ENCODE data around the gene MYH14.

MYH14 gene

DNA sequence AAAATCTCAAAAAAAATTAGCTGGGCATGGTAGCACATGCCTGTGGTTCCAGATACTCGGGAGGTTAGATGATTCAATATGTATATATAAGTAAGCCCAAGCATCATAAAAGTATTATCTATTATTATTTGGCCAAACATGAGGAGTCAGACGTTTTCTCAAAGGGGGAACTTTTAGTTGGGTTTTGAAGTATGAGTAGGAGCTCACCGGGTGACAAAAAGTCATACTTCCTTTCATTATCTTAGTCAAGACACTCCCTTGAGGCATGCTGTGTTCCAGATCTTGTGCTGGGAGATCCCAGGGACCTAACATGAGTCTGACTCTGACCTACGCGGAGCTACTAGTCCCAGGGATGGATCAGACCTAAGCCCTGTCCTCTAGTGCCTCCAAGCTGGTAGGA, 8.2 kb upstream of the MYH14 start:
- DNase-seq, result no peak

DNA sequence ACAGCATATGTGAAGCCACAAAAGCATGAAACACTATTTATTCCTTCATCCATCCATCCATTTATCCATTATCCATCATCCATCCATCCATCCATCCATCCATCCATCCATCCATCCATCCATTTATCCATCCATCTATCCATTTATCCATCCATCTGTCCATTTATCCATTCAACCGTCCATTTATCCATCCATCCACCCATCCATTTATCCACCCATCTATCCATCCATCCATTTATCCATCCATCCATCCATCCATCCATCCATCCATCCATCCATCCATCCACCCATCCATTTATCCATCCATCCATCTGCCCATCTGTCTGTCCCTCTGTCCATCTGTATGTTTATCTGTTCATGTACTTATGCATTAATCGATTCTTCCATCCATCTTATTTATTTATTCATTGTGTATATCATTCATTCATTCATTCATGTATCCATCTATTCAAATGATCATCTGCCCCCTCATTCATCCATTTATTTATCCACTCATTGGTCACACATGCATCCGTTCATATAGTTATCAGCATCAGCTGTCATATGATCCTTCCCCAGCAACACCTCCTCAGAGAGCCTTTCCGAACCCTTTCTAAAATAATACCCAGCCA, 7.0 kb upstream of the MYH14 start:
- no peak for DNase-seq

DNA sequence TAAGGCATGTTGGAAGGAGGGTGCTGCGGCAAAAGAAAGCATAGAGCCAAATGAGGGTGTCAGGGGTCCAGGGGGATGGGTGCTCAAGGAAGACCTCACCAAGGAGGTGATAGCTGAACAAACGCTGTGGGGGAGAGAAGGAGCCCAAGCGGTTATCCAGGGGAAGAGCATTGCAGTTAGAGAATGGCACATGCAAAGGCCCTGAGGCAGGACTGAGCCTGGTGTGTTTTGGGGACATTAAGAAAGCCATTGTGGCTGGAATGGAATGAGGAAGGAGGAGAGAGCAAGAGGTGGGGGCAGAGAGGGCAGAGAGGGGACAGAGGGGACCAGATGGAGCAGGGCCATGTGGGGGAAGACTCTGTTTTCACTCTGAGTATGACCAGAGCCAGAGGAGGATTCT, 6.1 kb upstream of the MYH14 start:
- no peak for DNase-seq

DNA sequence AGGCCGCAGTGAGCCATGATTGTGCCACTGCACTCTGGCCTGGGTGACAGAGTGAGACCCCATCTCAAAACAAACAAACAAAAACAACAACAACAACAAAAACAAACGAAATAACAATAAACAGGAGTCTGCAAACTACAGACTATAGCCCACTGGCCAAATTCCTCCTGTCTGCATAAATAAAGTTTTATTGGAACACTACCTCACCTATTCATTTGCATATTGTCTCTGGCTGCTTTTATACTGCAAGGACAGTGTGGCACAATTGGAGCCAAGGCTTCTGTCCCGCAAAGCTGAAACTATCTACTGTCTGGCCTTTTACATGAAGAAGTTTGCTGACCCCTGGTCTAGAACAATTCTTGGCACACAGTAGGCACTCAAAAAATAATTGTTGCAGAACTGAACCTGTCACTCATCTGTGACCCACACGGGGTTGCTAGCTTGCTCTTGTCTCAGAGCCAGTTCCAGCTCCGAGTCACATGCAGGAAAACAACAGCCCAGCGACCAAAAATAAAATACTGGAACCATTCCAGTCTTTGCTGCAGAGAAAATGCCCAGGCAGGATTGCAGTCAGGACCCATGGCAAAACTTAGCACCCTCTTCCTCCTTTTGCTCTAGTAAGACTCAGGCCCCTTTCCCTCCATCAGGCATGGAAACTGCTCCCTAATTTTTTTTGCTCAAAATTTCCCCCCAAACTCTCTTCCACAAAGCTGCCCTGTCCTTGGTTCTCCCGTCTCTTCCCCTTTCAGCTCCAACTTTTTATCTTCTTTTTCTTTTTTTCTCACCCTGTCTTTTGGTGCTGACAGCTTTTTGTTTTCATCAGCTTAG, 4.8 kb upstream of the MYH14 start:
- DNase-seq, result no peak

DNA sequence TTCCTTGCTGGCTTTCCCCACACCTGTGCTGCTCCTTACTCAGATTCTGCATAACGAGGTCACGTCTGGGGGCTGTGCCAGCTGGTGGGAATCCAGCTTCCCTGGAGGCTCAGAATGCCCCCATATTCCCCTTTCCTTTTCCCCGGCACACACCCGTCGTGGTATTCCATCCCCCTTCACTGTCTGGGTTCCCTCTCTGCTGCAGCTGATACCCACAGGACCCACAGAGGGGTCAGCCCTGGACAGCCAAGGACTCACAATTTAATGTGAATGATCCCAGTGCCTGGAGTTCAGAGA, 4.2 kb upstream of the MYH14 start:
- no peak for DNase-seq

DNA sequence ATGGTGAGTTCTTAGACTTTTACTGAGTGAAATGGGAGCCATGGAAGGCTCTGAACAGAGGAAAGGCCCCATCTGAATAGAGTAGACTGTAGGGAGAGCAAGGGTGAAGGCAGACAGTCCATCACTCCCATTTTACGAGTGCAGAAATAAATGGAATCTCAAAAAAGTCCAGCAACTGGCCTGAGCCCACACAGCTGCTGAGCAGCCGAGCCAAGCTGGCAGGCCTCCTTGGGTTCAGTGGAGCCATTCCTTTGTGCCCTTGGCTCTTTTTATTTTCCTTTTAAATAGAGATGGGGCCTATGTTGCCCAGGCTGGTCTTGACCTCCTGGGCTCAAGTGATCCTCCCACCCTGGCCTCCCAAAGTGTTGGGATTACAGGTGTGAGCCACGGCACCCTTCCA, 1.0 kb upstream of the MYH14 start:
- DNase-seq, result no peak

DNA sequence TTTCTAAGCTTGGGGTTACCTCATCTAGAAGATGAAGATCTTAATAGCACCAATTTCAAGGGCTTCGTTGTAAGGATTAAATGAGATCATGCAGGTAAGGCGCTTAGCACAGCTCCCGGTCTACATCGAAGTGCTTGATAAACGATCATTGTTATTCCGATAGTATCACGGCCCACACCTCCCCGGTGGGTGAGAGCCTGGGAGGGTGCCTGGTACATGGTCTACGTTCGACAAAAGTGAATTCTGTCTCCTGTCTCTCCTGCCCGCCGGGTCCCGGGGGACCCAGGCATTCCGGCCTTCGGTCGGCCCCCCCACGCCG, 501 bp upstream of the MYH14 start:
- no peak for DNase-seq

DNA sequence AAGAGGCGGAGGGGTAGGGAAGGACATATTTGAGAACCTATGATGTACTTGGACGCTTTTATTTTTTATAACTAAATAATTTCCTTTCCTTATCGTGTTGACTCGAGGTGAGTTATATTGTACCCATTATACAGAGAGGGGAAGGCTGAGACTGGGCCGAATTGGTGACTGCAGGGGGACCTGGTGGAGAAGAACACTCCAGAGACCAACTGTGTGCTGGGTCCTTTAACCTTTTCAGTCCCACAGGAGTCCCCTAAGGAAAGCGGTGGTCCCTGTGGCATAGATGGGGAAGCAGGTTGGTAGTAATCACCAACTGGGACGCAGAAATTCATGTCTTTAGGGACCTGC, 633 bp downstream of the MYH14 start:
- no peak for DNase-seq

DNA sequence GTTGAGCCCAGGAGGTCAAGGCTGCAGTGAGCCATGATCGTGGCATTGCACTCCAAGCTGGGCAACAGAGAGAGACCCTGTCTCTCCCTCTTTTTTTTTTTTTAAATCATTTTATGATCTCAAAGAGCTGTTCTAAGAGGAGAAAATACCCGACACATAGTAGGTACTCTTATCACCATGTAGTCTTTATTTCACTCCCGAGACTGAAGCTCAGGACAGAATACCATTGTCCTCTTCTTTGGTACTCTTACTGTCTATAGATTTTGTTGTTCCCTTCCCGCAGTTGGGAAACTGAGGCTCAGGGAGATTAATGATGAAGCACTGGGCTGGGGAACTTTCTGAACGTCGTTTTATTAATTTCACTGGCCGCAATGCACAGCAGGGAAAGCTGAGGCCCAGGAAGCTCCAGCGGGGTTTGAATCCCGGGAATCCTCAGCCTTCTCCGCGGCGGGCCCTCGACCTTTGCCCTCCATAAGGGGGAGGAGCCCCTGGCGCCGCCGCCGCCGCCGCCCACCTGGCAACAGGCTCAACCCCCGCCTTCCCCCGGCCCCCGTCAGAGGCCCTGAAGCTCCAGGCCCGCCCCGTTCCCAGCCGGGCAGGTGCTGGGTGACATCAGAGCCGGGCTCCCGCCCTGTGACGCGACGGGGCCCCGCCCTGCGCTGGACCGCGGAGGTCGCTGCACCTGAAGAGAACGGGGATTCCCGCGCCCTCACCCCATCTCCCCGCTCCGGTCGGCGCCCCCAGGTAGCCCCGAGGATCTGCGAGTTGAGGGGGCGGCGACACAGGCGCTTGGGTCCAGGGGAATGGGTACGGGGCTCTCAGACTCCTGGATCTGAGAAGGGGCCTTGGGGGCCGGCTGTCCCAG, 1.6 kb downstream of the MYH14 start:
- peak in 1 of 2 experiments; percentile 23 for DNase-seq

DNA sequence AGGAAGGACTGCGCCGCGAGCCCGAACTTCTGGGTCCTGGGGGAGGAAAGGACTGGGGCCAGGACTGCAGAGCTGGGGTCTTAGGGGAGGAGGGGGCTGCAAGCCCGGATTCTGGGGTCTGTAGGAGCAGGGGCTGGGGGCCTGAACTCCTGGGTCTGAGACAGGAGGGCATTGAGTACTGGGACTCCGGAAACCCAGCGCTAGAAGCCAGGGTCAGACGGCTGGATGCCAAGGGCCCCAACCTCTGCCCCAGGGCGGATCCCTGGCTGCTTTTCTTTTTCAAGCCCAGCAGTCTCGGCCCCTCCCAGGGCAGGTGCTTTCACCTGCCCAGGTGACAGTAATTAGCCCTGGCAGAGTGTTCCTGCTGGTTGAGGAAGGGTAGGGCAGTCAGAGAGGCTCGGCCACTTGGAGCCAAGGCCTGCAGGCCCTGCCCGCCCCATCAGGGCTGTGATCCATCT, 2.3 kb downstream of the MYH14 start:
- DNase-seq, result no peak

DNA sequence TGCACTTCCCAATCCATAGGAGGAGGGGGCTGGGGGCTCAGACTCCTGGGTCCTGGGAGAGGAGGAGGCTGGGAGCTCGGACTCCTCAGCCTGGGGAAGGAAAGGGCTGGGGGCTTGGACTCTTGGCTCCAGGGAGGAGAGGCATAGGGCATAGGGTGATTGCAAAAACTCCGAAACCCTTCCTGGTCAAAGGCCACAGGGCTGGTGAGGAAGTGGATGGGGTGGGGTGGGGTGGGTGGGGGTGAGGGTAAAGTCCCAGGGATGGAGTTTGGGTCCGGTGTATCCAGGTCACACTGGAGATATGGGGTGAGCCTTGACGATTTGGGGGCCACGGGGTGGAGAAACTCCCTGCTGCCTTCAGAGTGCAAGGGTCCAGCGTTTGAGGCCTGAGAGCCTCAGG, 2.8 kb downstream of the MYH14 start:
- no peak for DNase-seq

DNA sequence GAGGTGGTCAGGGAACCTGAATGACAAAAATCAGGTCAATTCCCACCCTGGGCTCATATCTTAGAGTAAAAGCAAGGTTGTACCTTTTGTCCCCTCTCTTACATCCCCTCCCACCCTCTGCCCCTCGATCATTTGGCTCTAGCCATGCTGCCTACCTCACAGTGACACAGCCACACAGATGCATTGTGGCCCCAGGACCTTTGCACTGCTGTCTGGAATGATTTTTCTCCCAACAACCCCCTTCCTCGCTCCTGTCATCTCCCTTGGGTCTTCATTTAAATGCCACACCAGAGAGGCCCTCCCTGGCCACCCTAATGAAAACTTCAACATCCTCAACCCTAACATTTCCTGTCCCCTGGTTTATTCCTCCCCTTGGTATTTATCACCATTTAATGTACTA, 4.3 kb downstream of the MYH14 start:
- DNase-seq, result no peak

DNA sequence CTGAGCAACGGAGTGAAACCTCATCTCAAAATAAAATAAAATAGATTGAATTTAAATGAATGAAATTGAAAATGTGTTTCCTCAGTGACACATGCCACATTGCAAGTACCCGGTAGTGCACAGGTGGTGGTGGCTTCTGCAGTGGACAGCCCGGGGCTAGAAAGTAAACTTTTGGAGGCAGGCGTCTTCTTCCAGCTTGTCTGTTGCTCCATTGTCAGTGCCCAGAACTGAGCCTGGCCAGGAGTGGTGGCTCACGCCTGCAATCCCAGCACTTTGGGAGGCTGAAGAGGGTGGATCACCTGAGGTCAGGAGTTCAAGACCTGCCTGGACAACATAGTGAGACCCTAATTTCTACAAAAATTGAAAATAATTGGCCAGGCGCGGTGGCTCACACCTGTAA, 5.7 kb downstream of the MYH14 start:
- no peak for DNase-seq

DNA sequence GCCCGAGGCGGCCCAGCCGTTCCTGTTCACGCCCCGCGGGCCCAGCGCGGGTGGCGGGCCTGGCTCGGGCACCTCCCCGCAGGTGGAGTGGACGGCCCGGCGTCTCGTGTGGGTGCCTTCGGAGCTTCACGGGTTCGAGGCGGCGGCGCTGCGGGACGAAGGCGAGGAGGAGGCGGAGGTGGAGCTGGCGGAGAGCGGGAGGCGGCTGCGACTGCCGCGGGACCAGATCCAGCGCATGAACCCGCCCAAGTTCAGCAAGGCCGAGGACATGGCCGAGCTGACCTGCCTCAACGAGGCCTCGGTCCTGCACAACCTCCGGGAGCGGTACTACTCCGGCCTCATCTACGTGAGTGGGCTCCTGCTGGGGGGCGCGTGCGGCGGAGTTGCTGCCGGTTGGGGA, 7.0 kb downstream of the MYH14 start:
- DNase-seq, result no peak

DNA sequence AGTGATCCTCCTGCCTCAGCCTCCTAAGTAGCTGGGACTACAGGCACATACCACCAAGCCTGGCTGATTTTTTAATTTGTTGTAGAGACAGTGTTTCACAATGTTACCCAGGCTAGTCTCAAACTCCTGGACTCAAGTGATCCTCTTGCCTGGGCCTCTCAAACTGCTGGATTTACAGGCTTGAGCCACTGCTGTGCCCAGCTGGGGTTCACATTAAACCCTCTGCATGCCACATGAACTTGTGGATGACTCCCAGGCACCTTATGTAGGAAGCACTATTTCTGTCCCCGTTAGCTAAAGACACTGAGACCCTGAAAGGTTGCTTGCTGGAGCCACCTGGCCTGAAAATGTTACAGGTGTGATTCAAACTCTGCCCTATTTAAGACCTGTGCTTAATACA, 10.5 kb downstream of the MYH14 start:
- no peak for DNase-seq

DNA sequence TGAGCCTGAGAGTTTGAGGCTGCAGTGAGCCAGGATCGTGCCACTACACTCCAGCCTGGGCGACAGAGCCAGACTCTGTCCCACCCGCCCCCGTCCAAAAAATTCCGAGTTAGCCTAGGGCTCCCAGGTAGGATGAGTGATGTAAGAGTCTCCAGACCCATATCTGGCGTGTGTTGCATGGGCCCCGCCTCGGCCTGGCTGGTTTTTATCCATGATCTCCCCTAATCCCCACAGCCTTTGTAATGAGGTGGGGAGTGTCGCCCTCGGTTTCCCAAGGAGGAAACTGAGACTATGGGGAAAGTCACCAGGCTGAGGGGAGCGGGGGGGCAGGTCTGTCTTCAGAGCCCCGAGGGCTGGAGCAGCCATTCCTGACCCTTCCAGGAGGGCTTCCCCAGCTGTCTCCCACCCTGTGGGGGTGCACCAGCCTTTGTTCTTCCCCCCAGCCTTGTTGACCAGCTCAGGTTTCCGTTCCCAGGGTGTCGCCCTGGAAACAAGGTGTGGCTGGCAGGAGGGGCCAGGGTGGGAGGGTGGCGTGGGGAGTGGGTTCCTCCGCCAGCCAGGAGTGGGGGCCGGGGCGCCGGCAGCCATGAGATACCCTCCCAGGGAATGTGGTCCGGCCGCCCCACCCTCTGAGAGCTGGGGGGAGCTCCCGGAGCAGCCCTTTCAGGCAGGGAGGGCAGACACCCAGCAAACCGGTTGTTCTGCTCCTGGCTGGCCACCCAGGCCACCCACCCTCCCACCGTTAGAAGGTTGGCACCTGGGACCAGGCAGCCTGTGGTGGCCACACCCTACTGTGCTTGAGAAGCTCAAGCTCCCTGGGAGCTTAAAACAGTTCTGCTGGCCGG, 11.5 kb downstream of the MYH14 start:
- DNase-seq, result no peak

DNA sequence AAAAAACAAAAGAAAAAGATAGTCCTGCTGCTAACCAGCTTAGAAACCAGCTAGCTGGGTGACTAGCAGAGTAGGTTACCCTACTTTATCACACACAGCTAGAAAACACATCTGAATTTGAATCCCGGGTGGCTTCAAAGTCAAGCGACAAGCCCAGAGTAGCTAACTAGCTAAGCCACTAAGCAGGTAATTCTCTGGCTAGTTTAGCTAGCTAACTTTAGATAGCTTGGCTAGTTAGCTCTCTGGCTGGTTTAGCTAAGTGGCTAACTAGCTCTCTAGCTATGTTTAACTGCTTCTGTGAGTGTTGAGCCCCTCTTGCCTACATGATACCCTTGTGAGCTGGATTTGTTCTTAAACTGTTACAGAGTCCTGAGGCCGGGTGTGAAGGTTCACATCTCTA, 12.4 kb downstream of the MYH14 start:
- DNase-seq, result no peak

DNA sequence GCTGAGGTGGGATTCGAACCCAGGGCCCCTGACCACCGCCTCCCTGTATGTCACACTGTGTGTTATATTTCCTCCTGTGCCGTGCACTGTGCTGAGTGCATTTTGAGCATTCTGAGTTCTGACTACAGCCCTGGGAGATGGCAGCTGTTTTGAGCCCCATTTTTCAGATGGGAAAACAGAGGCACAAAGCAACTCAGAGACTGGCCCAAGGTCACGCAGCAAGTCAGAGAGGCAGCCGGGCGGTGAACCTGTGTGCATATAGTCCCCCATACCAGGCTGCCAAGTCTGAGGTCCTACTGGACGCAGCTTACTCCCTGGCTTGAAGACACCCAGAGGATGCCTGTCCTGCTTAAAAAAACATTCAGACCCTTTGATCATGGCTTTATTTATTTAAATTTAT, 17.7 kb downstream of the MYH14 start:
- no peak for DNase-seq

DNA sequence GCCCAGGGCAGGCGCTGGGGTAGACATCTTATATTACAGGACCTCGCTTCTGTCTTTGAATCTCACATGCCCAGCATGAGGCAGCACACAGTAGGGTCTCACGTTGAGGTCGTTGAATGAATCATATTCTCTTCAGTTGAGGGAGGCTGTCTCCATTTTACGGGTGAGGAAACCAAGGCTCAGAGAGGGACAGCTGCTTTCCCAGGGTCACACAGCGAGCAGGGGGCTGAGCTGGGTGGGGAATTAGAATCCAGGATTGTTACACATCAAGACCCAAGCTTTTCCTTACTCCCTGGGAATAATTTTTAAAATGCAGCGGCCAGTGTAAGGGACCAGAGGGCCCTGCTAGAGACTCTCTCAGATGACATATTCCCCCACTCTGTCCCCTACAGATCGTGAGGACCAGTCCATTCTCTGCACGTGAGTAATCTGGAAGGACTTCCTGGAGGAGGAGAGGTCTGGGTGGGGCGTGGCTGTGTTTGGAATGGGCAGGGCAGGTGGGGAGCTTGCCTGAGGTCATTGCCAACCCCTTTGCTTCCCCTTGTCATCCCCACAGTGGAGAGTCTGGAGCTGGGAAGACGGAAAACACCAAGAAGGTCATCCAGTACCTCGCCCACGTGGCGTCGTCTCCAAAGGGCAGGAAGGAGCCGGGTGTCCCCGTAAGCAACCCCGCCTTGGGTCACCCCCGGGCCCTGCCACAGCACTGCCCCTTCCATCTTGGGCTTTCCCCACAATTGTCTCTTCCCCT, 19.4 kb downstream of the MYH14 start:
- DNase-seq, result no peak

DNA sequence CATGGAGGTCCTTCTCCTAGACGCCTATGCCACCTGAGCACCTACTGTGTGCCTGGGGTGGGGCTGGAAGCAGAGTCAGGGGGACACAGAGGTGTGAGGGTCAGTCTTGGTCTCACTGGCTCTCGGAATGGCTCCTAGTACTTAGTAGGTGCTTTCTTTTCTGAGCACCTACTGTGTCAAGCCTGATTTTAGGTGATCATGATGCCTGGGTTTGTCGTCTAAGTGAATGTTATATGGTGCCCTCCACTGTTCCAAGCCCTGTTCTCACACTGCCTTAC, 20.0 kb downstream of the MYH14 start:
- DNase-seq, result no peak

DNA sequence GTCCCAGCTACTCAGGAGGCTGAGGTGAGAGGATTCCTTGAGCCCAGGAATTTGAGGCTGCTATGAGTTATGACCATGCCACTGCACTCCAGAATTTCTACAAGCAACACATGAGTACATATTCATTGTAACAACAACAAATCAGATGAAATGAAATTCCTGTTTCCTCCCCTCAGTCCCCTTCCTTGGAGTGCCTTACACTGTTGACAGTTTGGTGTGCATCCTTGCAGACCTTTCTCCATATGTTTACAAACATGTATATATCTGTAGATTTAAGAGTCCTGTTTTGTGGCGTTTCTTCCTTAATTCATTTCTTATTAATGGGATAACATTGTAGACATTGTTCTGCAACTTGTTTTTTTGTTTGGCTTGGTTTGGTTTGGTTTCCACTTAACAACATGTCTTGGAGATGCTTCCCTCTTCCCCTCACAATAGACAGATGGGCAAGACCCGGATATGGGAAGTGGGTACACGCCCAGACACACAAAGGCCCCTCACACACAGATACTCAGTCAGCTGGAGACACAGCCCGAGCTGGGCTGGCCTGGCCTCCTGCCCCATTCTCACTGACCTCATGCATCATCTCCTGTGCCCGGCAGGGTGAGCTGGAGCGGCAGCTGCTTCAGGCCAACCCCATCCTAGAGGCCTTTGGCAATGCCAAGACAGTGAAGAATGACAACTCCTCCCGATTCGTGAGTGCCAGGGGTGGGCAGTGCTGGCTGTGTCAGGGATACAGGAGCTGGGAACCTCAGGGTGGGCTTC, 21.7 kb downstream of the MYH14 start:
- DNase-seq, result no peak

DNA sequence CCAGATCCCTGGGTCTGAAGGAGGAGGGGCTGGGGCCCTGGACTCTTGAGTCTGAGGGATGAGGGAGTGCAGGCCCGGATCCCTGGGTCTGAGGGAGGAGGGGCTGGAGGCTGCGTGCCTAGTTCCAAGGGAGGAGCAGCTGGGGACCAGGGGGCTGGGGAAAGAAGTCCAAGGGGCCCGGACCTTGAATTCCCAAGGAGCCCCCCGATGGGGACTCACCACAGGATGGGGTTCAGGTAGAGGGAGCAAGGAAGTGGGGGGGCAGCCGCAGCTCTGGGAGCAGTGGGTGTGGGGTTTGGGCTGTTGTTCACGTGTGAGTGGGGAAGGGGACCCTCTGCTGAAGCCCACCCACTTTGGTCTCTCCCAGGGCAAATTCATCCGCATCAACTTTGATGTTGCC, 23.1 kb downstream of the MYH14 start:
- DNase-seq, result no peak
